Activated B cell treated with CpG ODN at 0.5 μM for 24 hours (primary cell): ENCODE measurements around the gene STK26. TPM values are rescaled to one million over a fixed set of nuclear protein-coding genes. Genes with fewer than 3 reads are reported as not detected.

Experiments
- ATAC-seq: fragments of 200-7000 bp; cut with Tn5 transposase; one replicate; pipeline ENCODE4 v1.10.0; 2021; ENCODE audit warnings: low read depth, mild to moderate bottlenecking, moderate library complexity
- CTCF ChIA-PET: fragments of 350-600 bp; sonication (Branson Sonifier 250); formaldehyde crosslinking; loops from one replicate; lab custom pipeline; 2021; ENCODE audit warnings: antibody characterized with exemption; lab: Charles Lee
- POLR2A ChIA-PET: fragments of 350-600 bp; sonication (Branson Sonifier 250); formaldehyde crosslinking; loops from one replicate; lab custom pipeline; 2021; ENCODE audit warnings: antibody characterized with exemption; lab: Charles Lee
- DNase-seq: peaks from one replicate; pipeline ENCODE4 v3.0.0; 2022
- H3K27ac Mint-ChIP-seq: one replicate; pipeline ENCODE4 v1.8.0; 2020; ENCODE audit warnings: mixed read lengths
- H3K27me3 Mint-ChIP-seq: one replicate; pipeline ENCODE4 v1.8.0; 2021; ENCODE audit warnings: mixed read lengths
- H3K36me3 Mint-ChIP-seq: one replicate; pipeline ENCODE4 v1.8.0; 2021; ENCODE audit warnings: low read depth, mixed read lengths
- H3K4me1 Mint-ChIP-seq: one replicate; pipeline ENCODE4 v1.8.0; 2021; ENCODE audit warnings: mixed read lengths
- H3K4me3 Mint-ChIP-seq: one replicate; pipeline ENCODE4 v1.8.0; 2020; ENCODE audit warnings: mild to moderate bottlenecking, mixed read lengths
- H3K9me3 Mint-ChIP-seq: one replicate; pipeline ENCODE4 v1.8.0; 2020; ENCODE audit warnings: mixed read lengths
- CTCF ChIP-seq: fragments of 200-600 bp; IDR thresholded peaks from one replicate; pipeline ENCODE4 v1.8.0; 2022; ENCODE audit warnings: antibody characterized with exemption, mild to moderate bottlenecking
- intact Hi-C: fragments of 100-400 bp; cut with micrococcal nuclease; formaldehyde crosslinking; loops from one replicate; pipeline ENCODE4 v1.15.1; 2024
- total RNA-seq: library from RNA; stranded (reverse); gene quantifications from 2 replicates; pipeline ENCODE4 v1.2.3, GENCODE V29; 2022

STK26 gene
- total RNA-seq, 1 donor from 2014 or later, result 19.9 TPM

GRCh38 chrX:132034648-132035047 lies 11.5 kb downstream of the STK26 start:
- ATAC-seq (no peak), DNase-seq (no peak)
- ChIA-PET POLR2A (interaction anchor here (0.7 kb wide), 1 partner anchor 11 kb away, joined by 3 read pairs; the partner anchor contains the start of gene STK26), CTCF (no interaction called here)
- no peaks in the 10 kb centered on the region for H3K36me3 Mint-ChIP-seq
- H3K27ac Mint-ChIP-seq, result peak overlapping the region; percentile 21
- intact Hi-C loops, result loop anchor here (1.0 kb wide), 1 partner anchor 11 kb away; the partner anchor contains the start of gene STK26
- no peaks in the 10 kb centered on the region for H3K27me3 Mint-ChIP-seq
- TF ChIP-seq CTCF, result no peak
- peak overlapping the region; percentile 13 for H3K4me3 Mint-ChIP-seq
- no peaks in the 10 kb centered on the region for H3K9me3 Mint-ChIP-seq
- peaks cover 57% of the 10 kb centered on the region for H3K4me1 Mint-ChIP-seq

- H3K9me3 Mint-ChIP-seq, result no peaks in the 10 kb centered on the region
- DNase-seq (no peak), ATAC-seq (no peak)
- H3K4me1 Mint-ChIP-seq, result peaks cover 52% of the 10 kb centered on the region
- no peak overlapping the region for H3K4me3 Mint-ChIP-seq
- CTCF ChIA-PET, result no interaction called here
- POLR2A ChIA-PET, result no interaction called here
- TF ChIP-seq CTCF, result no peak
- no peaks in the 10 kb centered on the region for H3K36me3 Mint-ChIP-seq
- H3K27me3 Mint-ChIP-seq, result no peaks in the 10 kb centered on the region
- no peak overlapping the region for H3K27ac Mint-ChIP-seq
- intact Hi-C loops, result no loop called here
Measured at GRCh38 chrX:132037479-132037993, 14.4 kb downstream of the STK26 start.

- no peak overlapping the region for H3K4me3 Mint-ChIP-seq
- no peak for ATAC-seq
- H3K4me1 Mint-ChIP-seq, result peaks cover 37% of the 10 kb centered on the region
Measured at GRCh38 chrX:132040066-132040465, 17.0 kb downstream of the STK26 start.

GRCh38 chrX:132041015-132041414 lies 17.9 kb downstream of the STK26 start:
- no peak for DNase-seq
- intact Hi-C loops, result no loop called here
- Mint-ChIP-seq H3K36me3 (no peaks in the 10 kb centered on the region), H3K4me3 (no peak overlapping the region), H3K9me3 (no peaks in the 10 kb centered on the region), H3K27ac (no peak overlapping the region), H3K4me1 (peaks cover 29% of the 10 kb centered on the region), H3K27me3 (no peaks in the 10 kb centered on the region)
- no peak for ATAC-seq
- ChIA-PET POLR2A (no interaction called here), CTCF (no interaction called here)
- TF ChIP-seq CTCF, result no peak

More at GRCh38 chrX:132040066-132040465, 17.0 kb downstream of the STK26 start:
- intact Hi-C loops, result no loop called here
- ChIA-PET POLR2A (no interaction called here), CTCF (no interaction called here)
- no peak overlapping the region for H3K27ac Mint-ChIP-seq
- no peak for DNase-seq
- H3K36me3 Mint-ChIP-seq, result no peaks in the 10 kb centered on the region
- TF ChIP-seq CTCF, result no peak
- H3K27me3 Mint-ChIP-seq, result no peaks in the 10 kb centered on the region
- no peaks in the 10 kb centered on the region for H3K9me3 Mint-ChIP-seq

- Mint-ChIP-seq H3K4me1 (peaks cover 18% of the 10 kb centered on the region), H3K27ac (no peak overlapping the region), H3K9me3 (no peaks in the 10 kb centered on the region), H3K36me3 (no peaks in the 10 kb centered on the region), H3K27me3 (no peaks in the 10 kb centered on the region), H3K4me3 (no peak overlapping the region)
- TF ChIP-seq CTCF, result no peak
- POLR2A ChIA-PET, result no interaction called here
- no peak for DNase-seq
- intact Hi-C loops, result no loop called here
- CTCF ChIA-PET, result no interaction called here
- ATAC-seq, result no peak
Measured at GRCh38 chrX:132043977-132044376, 20.9 kb downstream of the STK26 start.
